ENCODE measurements around the gene ALKBH2. TPM values are rescaled to one million over a fixed set of nuclear protein-coding genes. Genes with fewer than 3 reads are reported as not detected.

ALKBH2 gene
- total RNA-seq, 3 donors from 2014 or later = 5.8 to 10.1 (median 7.5) TPM

DNA sequence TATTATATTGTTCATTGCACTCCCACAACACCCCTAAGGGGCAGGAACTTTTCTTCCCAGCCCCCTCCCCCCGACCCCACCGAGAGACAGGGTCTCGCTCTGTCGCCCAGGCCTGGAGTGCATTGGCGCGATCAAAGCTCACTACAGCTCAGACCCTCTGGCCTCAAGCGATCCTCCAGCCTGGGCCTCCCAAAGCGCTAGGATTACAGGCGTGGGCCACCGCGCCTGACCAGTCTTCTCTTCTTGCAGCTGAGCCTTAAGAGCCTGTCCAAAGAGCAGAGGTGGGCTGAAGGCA lies 3.8 kb upstream of the ALKBH2 start:
- TF ChIP-seq, protein P1, sequence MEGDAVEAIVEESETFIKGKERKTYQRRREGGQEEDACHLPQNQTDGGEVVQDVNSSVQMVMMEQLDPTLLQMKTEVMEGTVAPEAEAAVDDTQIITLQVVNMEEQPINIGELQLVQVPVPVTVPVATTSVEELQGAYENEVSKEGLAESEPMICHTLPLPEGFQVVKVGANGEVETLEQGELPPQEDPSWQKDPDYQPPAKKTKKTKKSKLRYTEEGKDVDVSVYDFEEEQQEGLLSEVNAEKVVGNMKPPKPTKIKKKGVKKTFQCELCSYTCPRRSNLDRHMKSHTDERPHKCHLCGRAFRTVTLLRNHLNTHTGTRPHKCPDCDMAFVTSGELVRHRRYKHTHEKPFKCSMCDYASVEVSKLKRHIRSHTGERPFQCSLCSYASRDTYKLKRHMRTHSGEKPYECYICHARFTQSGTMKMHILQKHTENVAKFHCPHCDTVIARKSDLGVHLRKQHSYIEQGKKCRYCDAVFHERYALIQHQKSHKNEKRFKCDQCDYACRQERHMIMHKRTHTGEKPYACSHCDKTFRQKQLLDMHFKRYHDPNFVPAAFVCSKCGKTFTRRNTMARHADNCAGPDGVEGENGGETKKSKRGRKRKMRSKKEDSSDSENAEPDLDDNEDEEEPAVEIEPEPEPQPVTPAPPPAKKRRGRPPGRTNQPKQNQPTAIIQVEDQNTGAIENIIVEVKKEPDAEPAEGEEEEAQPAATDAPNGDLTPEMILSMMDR (IDR thresholded peaks at IDR 0.05) = no peak
- no peak overlapping the region for H3K4me3 ChIP-seq
- no peak for DNase-seq
- ATAC-seq = no peak
- H3K9me3 ChIP-seq = no peaks in the 10 kb centered on the region
- intact Hi-C loops (cut with DNase I, micrococcal nuclease) = loop anchor here in 1 of 2 donors (10.0 kb wide), 1 partner anchor 532 kb away; the partner anchor contains the start of genes ISCU and SART3
- peaks cover 3% of the 10 kb centered on the region for H3K36me3 ChIP-seq (ENCODE audit: low read depth)
- peaks cover 24% of the 10 kb centered on the region for H3K4me1 ChIP-seq (ENCODE audit: low read depth)

DNA sequence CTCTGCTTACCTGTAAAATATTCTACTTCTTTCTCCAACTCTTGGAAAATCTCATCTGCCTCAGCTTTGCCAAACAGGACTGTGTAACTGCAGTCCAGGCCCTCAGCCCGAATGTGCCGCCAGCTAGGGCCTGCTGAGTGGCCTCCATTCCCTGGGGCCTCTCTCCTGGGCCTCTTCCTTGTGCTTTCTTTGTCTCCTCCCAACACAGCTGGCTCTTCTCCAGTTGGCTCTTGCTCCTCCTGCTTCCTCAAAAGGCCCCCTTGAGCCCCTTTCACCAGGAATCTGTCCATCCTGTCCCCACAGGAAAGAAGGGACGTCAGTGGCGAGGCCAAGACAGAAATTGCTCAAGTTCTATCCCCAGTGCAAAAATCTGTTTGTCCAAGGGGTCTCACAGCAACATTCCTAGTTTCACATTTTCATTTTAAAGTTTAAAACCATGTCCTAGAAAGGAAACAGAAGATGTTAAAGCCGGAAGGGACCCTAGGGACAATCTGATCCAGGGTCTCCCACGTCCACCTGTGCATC lies 713 bp downstream of the ALKBH2 start:
- Histone ChIP-seq H3K4me1 (ENCODE audit: low read depth) (peaks cover 13% of the 10 kb centered on the region), H3K4me3 (no peak overlapping the region), H3K9me3 (no peaks in the 10 kb centered on the region), H3K36me3 (ENCODE audit: low read depth) (peaks cover 4% of the 10 kb centered on the region)
- intact Hi-C loops (cut with DNase I, micrococcal nuclease) = loop anchor here in 1 of 2 donors (10.0 kb wide), 1 partner anchor 528 kb away; the partner anchor contains the start of genes ISCU and SART3
- DNase-seq (no peak), ATAC-seq (no peak)
- TF ChIP-seq, protein P1 (IDR thresholded peaks at IDR 0.05) = no peak

DNA sequence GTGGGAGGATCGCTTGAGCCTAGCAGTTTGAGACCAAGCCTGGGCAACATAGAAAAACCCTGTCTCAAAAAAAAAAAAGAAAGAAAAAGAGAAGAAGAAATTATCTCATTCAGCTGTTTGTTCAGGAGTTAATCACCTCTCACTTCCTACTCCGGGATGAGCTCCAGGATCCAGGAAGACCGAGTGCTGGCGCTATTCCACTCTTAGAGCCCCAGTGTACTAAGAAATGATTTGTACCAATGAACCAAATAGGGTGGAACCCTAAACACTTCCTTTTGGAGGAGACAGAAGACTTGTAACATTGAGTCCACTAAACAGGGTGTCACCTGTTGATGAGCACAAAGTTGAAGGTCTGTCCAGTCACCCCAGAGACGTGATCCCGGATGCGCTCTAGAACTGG lies 3.6 kb downstream of the ALKBH2 start:
- H3K9me3 ChIP-seq = no peaks in the 10 kb centered on the region
- ATAC-seq (no peak), DNase-seq (no peak)
- intact Hi-C loops (cut with DNase I, micrococcal nuclease) = loop anchor here in 1 of 2 donors (10.0 kb wide), 1 partner anchor 525 kb away; the partner anchor contains the start of genes ISCU and SART3
- TF ChIP-seq, protein P1 (IDR thresholded peaks at IDR 0.05) = no peak
- no peak overlapping the region for H3K4me3 ChIP-seq
- peaks cover 8% of the 10 kb centered on the region for H3K4me1 ChIP-seq (ENCODE audit: low read depth)
- H3K36me3 ChIP-seq (ENCODE audit: low read depth) = peaks cover 4% of the 10 kb centered on the region

DNA sequence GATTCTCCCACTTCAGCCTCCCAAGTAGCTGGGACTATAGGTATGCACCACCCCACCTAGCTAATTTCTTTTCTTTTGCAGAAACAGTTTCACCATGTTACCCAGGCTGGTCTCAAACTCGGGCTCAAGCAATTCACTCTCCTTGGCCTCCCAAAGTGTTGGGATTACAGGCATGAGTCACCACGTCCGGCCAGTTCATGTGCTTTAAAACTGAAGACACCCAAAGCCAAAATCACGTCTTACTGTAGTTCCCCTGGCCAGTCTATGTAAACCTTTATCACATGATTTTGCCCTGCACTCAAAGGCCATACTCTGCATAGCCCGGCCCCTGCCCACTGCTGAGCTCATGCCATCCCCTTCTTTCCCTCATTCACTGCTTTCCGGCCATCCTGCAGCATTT lies 4.5 kb downstream of the ALKBH2 start:
- Histone ChIP-seq H3K9me3 (no peaks in the 10 kb centered on the region), H3K4me1 (ENCODE audit: low read depth) (peaks cover 8% of the 10 kb centered on the region), H3K4me3 (no peak overlapping the region), H3K36me3 (ENCODE audit: low read depth) (peaks cover 4% of the 10 kb centered on the region)
- DNase-seq (no peak), ATAC-seq (no peak)
- TF ChIP-seq, protein P1 (IDR thresholded peaks at IDR 0.05) = no peak
- intact Hi-C loops (cut with DNase I, micrococcal nuclease) = no loop called here

DNA sequence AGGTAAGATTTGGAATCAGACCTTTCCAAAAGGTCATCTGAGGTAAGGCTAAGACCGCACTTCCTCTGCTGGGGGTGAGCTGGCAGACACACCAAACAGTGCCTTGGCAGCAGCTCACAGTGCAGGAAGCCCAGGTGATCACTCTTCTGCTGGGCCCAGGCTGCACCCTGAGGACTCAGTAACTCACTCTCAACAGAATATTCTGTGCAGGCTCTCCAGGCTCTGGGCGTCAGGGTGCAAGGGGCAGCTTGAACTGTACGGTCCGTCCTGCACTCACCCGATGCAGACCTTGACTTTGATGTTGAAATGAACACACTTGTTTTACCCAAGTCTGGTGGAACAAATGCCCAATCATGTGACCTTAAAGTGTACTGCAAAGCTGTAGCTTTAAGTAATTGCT lies 6.0 kb downstream of the ALKBH2 start:
- Histone ChIP-seq H3K36me3 (ENCODE audit: low read depth) (peaks cover 4% of the 10 kb centered on the region), H3K4me1 (ENCODE audit: low read depth) (peaks cover 1% of the 10 kb centered on the region), H3K4me3 (no peak overlapping the region), H3K9me3 (no peaks in the 10 kb centered on the region)
- intact Hi-C loops (cut with DNase I, micrococcal nuclease) = no loop called here
- TF ChIP-seq, protein P1 (IDR thresholded peaks at IDR 0.05) = no peak
- no peak for DNase-seq
- peak; percentile 69 for ATAC-seq

DNA sequence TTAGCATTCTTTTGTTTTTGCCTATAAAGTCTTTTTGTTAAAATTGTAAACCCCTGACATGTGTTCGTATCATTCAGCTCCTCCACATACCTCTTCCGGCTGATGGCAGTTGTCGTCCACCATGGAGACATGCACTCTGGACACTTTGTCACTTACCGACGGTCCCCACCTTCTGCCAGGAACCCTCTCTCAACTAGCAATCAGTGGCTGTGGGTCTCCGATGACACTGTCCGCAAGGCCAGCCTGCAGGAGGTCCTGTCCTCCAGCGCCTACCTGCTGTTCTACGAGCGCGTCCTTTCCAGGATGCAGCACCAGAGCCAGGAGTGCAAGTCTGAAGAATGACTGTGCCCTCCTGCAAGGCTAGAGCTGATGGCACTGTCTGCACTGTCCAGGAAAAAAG lies 7.7 kb downstream of the ALKBH2 start:
- H3K36me3 ChIP-seq (ENCODE audit: low read depth) = peaks cover 4% of the 10 kb centered on the region
- DNase-seq = no peak
- TF ChIP-seq, protein P1 (IDR thresholded peaks at IDR 0.05) = no peak
- no peak for ATAC-seq
- no peaks in the 10 kb centered on the region for H3K9me3 ChIP-seq
- H3K4me1 ChIP-seq (ENCODE audit: low read depth) = no peaks in the 10 kb centered on the region
- intact Hi-C loops (cut with DNase I, micrococcal nuclease) = no loop called here
- H3K4me3 ChIP-seq = no peak overlapping the region
